HepG2 (cell line): ENCODE results near the gene FFAR1. TPM values are rescaled to one million over a fixed set of nuclear protein-coding genes. Genes with fewer than 3 reads are reported as not detected.
A peak's percentile ranks its signal among the peaks of the same experiment; 100 is the strongest.

ENCODE experiments used
- CEBPG ChIP-seq: IDR thresholded peaks from 2 replicates; pipeline ENCODE4 v1.6.1; 2016
- CREB1 ChIP-seq, 2 experiments: fragments of 450-650 bp in 1 of 2; IDR thresholded peaks; 2 replicates each; pipeline ENCODE4 v1.6.1; 2016 to 2017; ENCODE audit warnings: control low read depth in 1 of 2, mild to moderate bottlenecking in 1 of 2, missing compliant biosample characterization in 1 of 2, missing genetic modification characterization in 1 of 2
- CREM ChIP-seq, 2 experiments: sonication (generic) in 1 of 2; formaldehyde crosslinking in 1 of 2; IDR thresholded peaks; 2 replicates each; pipeline versions ENCODE4 v1.4.0 to v1.6.1; 2016 to 2020; ENCODE audit warnings: antibody characterized with exemption in 1 of 2, mild to moderate bottlenecking in 1 of 2, missing genetic modification reagents in 1 of 2
- DNMT1 ChIP-seq: sonication (generic); formaldehyde crosslinking; IDR thresholded peaks from 2 replicates; pipeline ENCODE4 v1.5.1; 2020; ENCODE audit warnings: mild to moderate bottlenecking, missing genetic modification reagents
- FLYWCH1 ChIP-seq: sonication (generic); formaldehyde crosslinking; IDR thresholded peaks from 2 replicates; pipeline ENCODE4 v1.8.1; 2023; ENCODE audit warnings: mild to moderate bottlenecking, missing genetic modification reagents
- FOXO1 ChIP-seq: sonication (generic); formaldehyde crosslinking; IDR thresholded peaks from 2 replicates; pipeline ENCODE4 v1.4.0; 2020; ENCODE audit warnings: missing genetic modification reagents
- GMEB1 ChIP-seq: sonication (generic); formaldehyde crosslinking; IDR thresholded peaks from 2 replicates; pipeline ENCODE4 v1.5.1; 2020; ENCODE audit warnings: missing genetic modification reagents, mild to moderate bottlenecking, borderline replicate concordance
- HDAC1 ChIP-seq: sonication (generic); formaldehyde crosslinking; IDR thresholded peaks from 2 replicates; pipeline ENCODE4 v1.5.1; 2020; ENCODE audit warnings: mild to moderate bottlenecking, missing genetic modification reagents
- HHEX ChIP-seq: IDR thresholded peaks from 2 replicates; pipeline ENCODE4 v1.6.1; 2016; ENCODE audit warnings: control low read depth
- JUN ChIP-seq: sonication (generic); formaldehyde crosslinking; IDR thresholded peaks from 2 replicates; pipeline ENCODE4 v1.4.0; 2020; ENCODE audit warnings: mild to moderate bottlenecking, missing genetic modification reagents
- NRL ChIP-seq: sonication (generic); formaldehyde crosslinking; IDR thresholded peaks from 2 replicates; pipeline ENCODE4 v1.5.0; 2020; ENCODE audit warnings: missing genetic modification reagents, mild to moderate bottlenecking, moderate library complexity, borderline replicate concordance
- PHF20 ChIP-seq: sonication (generic); formaldehyde crosslinking; IDR thresholded peaks from 2 replicates; pipeline ENCODE4 v1.5.0; 2020; ENCODE audit warnings: mild to moderate bottlenecking, missing genetic modification reagents
- PLRG1 ChIP-seq: fragments of 450-650 bp; conservative IDR thresholded peaks from 2 replicates; pipeline ENCODE4 v1.6.1; 2016
- RORA ChIP-seq: sonication (generic); formaldehyde crosslinking; IDR thresholded peaks from 2 replicates; pipeline ENCODE4 v1.5.0; 2020; ENCODE audit warnings: mild to moderate bottlenecking, missing genetic modification reagents, moderate library complexity
- SP2 ChIP-seq: sonication (generic); formaldehyde crosslinking; IDR thresholded peaks from 2 replicates; pipeline ENCODE4 v1.5.1; 2020; ENCODE audit warnings: mild to moderate bottlenecking, missing genetic modification reagents
- U2AF2 ChIP-seq: fragments of 200-400 bp; formaldehyde crosslinking; IDR thresholded peaks from 2 replicates; pipeline ENCODE4 v1.6.1; 2017; ENCODE audit warnings: low read depth, mild to moderate bottlenecking, low read length
- ZFP62 ChIP-seq: sonication (generic); formaldehyde crosslinking; IDR thresholded peaks from 2 replicates; pipeline ENCODE4 v1.4.0; 2020; ENCODE audit warnings: missing genetic modification reagents
- ZMYM4 ChIP-seq: sonication (generic); formaldehyde crosslinking; IDR thresholded peaks from 2 replicates; pipeline ENCODE4 v1.8.1; 2023; ENCODE audit warnings: mild to moderate bottlenecking, missing genetic modification reagents
- ZNF124 ChIP-seq: sonication (generic); formaldehyde crosslinking; IDR thresholded peaks from 2 replicates; pipeline ENCODE4 v1.4.0; 2020; ENCODE audit warnings: missing genetic modification reagents
- ZNF180 ChIP-seq: sonication (generic); formaldehyde crosslinking; IDR thresholded peaks from 2 replicates; pipeline ENCODE4 v1.4.0; 2020; ENCODE audit warnings: low read depth, missing genetic modification reagents, borderline replicate concordance
- ZNF503 ChIP-seq: sonication (generic); formaldehyde crosslinking; IDR thresholded peaks from 2 replicates; pipeline ENCODE4 v1.4.0; 2020; ENCODE audit warnings: missing genetic modification reagents
- ZNF574 ChIP-seq: sonication (generic); formaldehyde crosslinking; IDR thresholded peaks from 2 replicates; pipeline ENCODE4 v1.4.0; 2020; ENCODE audit warnings: missing genetic modification reagents
- ZNF605 ChIP-seq: sonication (generic); formaldehyde crosslinking; IDR thresholded peaks from 2 replicates; pipeline ENCODE4 v1.8.0; 2022; ENCODE audit warnings: mild to moderate bottlenecking, missing genetic modification reagents
- ZNF652 ChIP-seq: IDR thresholded peaks from 2 replicates; pipeline ENCODE4 v1.6.1; 2016; ENCODE audit warnings: low read depth, borderline replicate concordance
- ZNF772 ChIP-seq: sonication (generic); formaldehyde crosslinking; IDR thresholded peaks from 2 replicates; pipeline ENCODE4 v1.5.0; 2020; ENCODE audit warnings: mild to moderate bottlenecking, missing genetic modification reagents
- polyA plus RNA-seq, 8 experiments: library from polyadenylated mRNA; depleted of rRNA in 3 of 8; stranded (reverse) in 7 of 8; unstranded in 1 of 8; fragments of >200 nt; fragmentation: Illumina TruSeq in 4 of 8; extraction: Trizol in 4 of 8; gene quantifications; 2 replicates each; pipeline versions ENCODE4 v1.2.1 to v1.2.3, GENCODE V29; 2011 to 2016; ENCODE audit warnings: low read depth in 4 of 8, missing spikeins in 1 of 8, mixed read lengths in 1 of 8; ENCODE audit not compliant: insufficient read depth in 1 of 8
- total RNA-seq, 5 experiments: library from RNA; depleted of rRNA; stranded (reverse); fragments of >200 nt; fragmentation: Illumina TruSeq; extraction: Trizol; gene quantifications; 2 replicates each; pipeline ENCODE4 v1.2.3, GENCODE V29; 2016; ENCODE audit warnings: low read depth in 1 of 5

Gene FFAR1
- total and polyA plus RNA-seq, 2 of the 13 experiments (the other 11 are each of a cell fraction or from before 2014, with no cell fraction given), result not detected

GRCh38 chr19:35380450-35381124 lies 32.9 kb downstream of the FFAR1 start (continued):
- no peak for TF ChIP-seq RORA (CRISPR knock-in tag)
- peak; percentile 40; the same call in 1 of the 2 replicates for TF ChIP-seq ZNF574 (CRISPR knock-in tag)
- no peak for TF ChIP-seq U2AF2
- TF ChIP-seq DNMT1 (CRISPR knock-in tag), result no peak
- TF ChIP-seq NRL (CRISPR knock-in tag), result no peak
- TF ChIP-seq JUN (CRISPR knock-in tag), result peak; percentile 65; the same call in 1 of the 2 replicates
- TF ChIP-seq FOXO1 (CRISPR knock-in tag), result peak; percentile 11; the same call in 1 of the 2 replicates
- TF ChIP-seq CEBPG, result peak; percentile 87
- peak; percentile 24; the same call in 1 of the 2 replicates for TF ChIP-seq ZMYM4 (CRISPR knock-in tag)
- no peak for TF ChIP-seq SP2 (CRISPR knock-in tag)
- TF ChIP-seq PHF20 (CRISPR knock-in tag), result no peak
- no peak for TF ChIP-seq FLYWCH1 (CRISPR knock-in tag)
- TF ChIP-seq ZNF772 (CRISPR knock-in tag), result 0 out of 2 replicates have a peak, but pooled peaks have one; percentile 60
- TF ChIP-seq ZNF124 (CRISPR knock-in tag), result no peak
- no peak for TF ChIP-seq PLRG1
- peak; percentile 25; the same call in 1 of the 2 replicates for TF ChIP-seq CREB1 (IDR thresholded peaks at IDR 0.05)
- TF ChIP-seq CREB1 (CRISPR knock-in tag; IDR thresholded peaks at IDR 0.05), result 0 out of 2 replicates have a peak, but pooled peaks have one; percentile 34
- peak; percentile 82 for TF ChIP-seq HDAC1 (CRISPR knock-in tag)
- peak; percentile 74 for TF ChIP-seq CREM (IDR thresholded peaks at IDR 0.05)
- TF ChIP-seq CREM (CRISPR knock-in tag; IDR thresholded peaks at IDR 0.05), result no peak
- TF ChIP-seq ZNF180 (CRISPR knock-in tag), result no peak
- TF ChIP-seq ZNF503, result 0 out of 2 replicates have a peak, but pooled peaks have one; percentile 66
- TF ChIP-seq GMEB1, result no peak
- TF ChIP-seq ZNF605 (CRISPR knock-in tag), result peak; percentile 63; the same call in 1 of the 2 replicates
- no peak for TF ChIP-seq ZFP62 (CRISPR knock-in tag)
- peak; percentile 14 for TF ChIP-seq ZNF652 (CRISPR knock-in tag)
- peak; percentile 50; the same call in 1 of the 2 replicates for TF ChIP-seq HHEX (CRISPR knock-in tag)
